Kidney epithelial cell (primary cell): ENCODE results near the gene BTBD7. TPM values are rescaled to one million over a fixed set of nuclear protein-coding genes. Genes with fewer than 3 reads are reported as not detected.

ENCODE experiments used
- DNase-seq: peaks from one replicate; pipeline ENCODE4 v3.0.0-alpha.2; 2010; ENCODE audit warnings: low read depth
- H3K27me3 ChIP-seq: 2 replicates; pipeline ENCODE4 v1.6.0; 2011; ENCODE audit warnings: low read length; ENCODE audit not compliant: control insufficient read depth, insufficient read depth
- H3K36me3 ChIP-seq: 2 replicates; pipeline ENCODE4 v1.5.1; 2011; ENCODE audit warnings: low read length; ENCODE audit not compliant: control insufficient read depth, insufficient read depth
- H3K4me3 ChIP-seq: 2 replicates; pipeline ENCODE4 v1.5.1; 2011; ENCODE audit warnings: low read depth, mild to moderate bottlenecking, control low read depth, low read length
- CTCF ChIP-seq: IDR thresholded peaks from 2 replicates; pipeline ENCODE4 v1.5.1; 2011; ENCODE audit warnings: mild to moderate bottlenecking, moderate library complexity, low read length, control low read depth, inconsistent platforms; ENCODE audit not compliant: insufficient read depth, poor library complexity, severe bottlenecking
- total RNA-seq: library from RNA; depleted of rRNA; stranded (reverse); fragments of >200 nt; gene quantifications from 2 replicates; pipeline ENCODE4 v1.2.3, GENCODE V29; 2015

Gene BTBD7
- total RNA-seq, 1 donor from 2014 or later = 29.6 TPM

GRCh38 chr14:93311082-93311481 is 21.8 kb downstream of the BTBD7 start:
- no peaks in the 10 kb centered on the region for H3K27me3 ChIP-seq
- no peaks in the 10 kb centered on the region for H3K36me3 ChIP-seq
- DNase-seq = no peak
- no peak overlapping the region for H3K4me3 ChIP-seq
- TF ChIP-seq CTCF = no peak

GRCh38 chr14:93309427-93309966 is 23.3 kb downstream of the BTBD7 start:
- Histone ChIP-seq H3K4me3 (no peak overlapping the region), H3K27me3 (no peaks in the 10 kb centered on the region), H3K36me3 (no peaks in the 10 kb centered on the region)
- TF ChIP-seq CTCF = no peak
- no peak for DNase-seq

- TF ChIP-seq CTCF = no peak
- Histone ChIP-seq H3K4me3 (no peak overlapping the region), H3K27me3 (no peaks in the 10 kb centered on the region), H3K36me3 (no peaks in the 10 kb centered on the region)
- no peak for DNase-seq
Measured at GRCh38 chr14:93308686-93309345, 24.0 kb downstream of the BTBD7 start.

- H3K36me3 ChIP-seq = no peaks in the 10 kb centered on the region
- no peak for TF ChIP-seq CTCF
- DNase-seq = no peak
- no peaks in the 10 kb centered on the region for H3K27me3 ChIP-seq
- no peak overlapping the region for H3K4me3 ChIP-seq
Measured at GRCh38 chr14:93306812-93307211, 26.0 kb downstream of the BTBD7 start.

- no peak for TF ChIP-seq CTCF
- no peaks in the 10 kb centered on the region for H3K36me3 ChIP-seq
- no peak for DNase-seq
- no peaks in the 10 kb centered on the region for H3K27me3 ChIP-seq
- H3K4me3 ChIP-seq = no peak overlapping the region
Measured at GRCh38 chr14:93305725-93306418, 27.0 kb downstream of the BTBD7 start.
